ENCODE measurements around the gene PTPRH. TPM values are rescaled to one million over a fixed set of nuclear protein-coding genes. Genes with fewer than 3 reads are reported as not detected.

Gene PTPRH
- polyA plus RNA-seq, 1 donor from 2014 or later: 0.54 TPM

GRCh38 chr19:55246462-55247451 lies 37.5 kb upstream of the PTPRH start:
- H3K9me3 ChIP-seq (ENCODE audit: low read length): no peaks in the 10 kb centered on the region
- no peaks in the 10 kb centered on the region for H4K20me1 ChIP-seq (ENCODE audit: insufficient read depth)
- H2AFZ ChIP-seq (ENCODE audit: low read depth, low read length): no peak overlapping the region
- H3K27me3 ChIP-seq (ENCODE audit: insufficient read depth, low read depth, low read length): no peaks in the 10 kb centered on the region
- no peak overlapping the region for H3K4me3 ChIP-seq (ENCODE audit: low read length)
- no peak overlapping the region for H3K27ac ChIP-seq (ENCODE audit: low read length)
- no peak overlapping the region for H3K9ac ChIP-seq (ENCODE audit: low read length)
- H3K36me3 ChIP-seq (ENCODE audit: insufficient read depth, low read length): no peaks in the 10 kb centered on the region
- no peaks in the 10 kb centered on the region for H3F3A ChIP-seq (ENCODE audit: insufficient read depth, low read length, poor library complexity, severe bottlenecking)
- H3K9me2 ChIP-seq (ENCODE audit: insufficient read depth, low read length): no peaks in the 10 kb centered on the region
- H3K79me2 ChIP-seq (replicated peaks; ENCODE audit: insufficient read depth, low read length): peaks cover 19% of the 10 kb centered on the region
- H3K4me2 ChIP-seq (ENCODE audit: low read length): no peak overlapping the region
- TF ChIP-seq POLR2AphosphoS5 (IDR thresholded peaks at IDR 0.05) (no peak), SMC3 (conservative IDR thresholded peaks at IDR 0.05; ENCODE audit: poor library complexity) (no peak), REST (IDR thresholded peaks at IDR 0.05; ENCODE audit: borderline replicate concordance) (no peak), TAF1 (IDR thresholded peaks at IDR 0.05; ENCODE audit: low read depth) (no peak), RAD21 (conservative IDR thresholded peaks at IDR 0.05) (no peak), MXI1 (conservative IDR thresholded peaks at IDR 0.05; ENCODE audit: poor library complexity, severe bottlenecking) (no peak)

- H3K36me3 ChIP-seq (ENCODE audit: insufficient read depth, low read length): no peaks in the 10 kb centered on the region
- no peak overlapping the region for H3K4me3 ChIP-seq (ENCODE audit: low read length)
- no peak overlapping the region for H3K27ac ChIP-seq (ENCODE audit: low read length)
- H3K9me3 ChIP-seq (ENCODE audit: low read length): no peaks in the 10 kb centered on the region
- H3K79me2 ChIP-seq (replicated peaks; ENCODE audit: insufficient read depth, low read length): peaks cover 7% of the 10 kb centered on the region
- H4K20me1 ChIP-seq (ENCODE audit: insufficient read depth): no peaks in the 10 kb centered on the region
- H3F3A ChIP-seq (ENCODE audit: insufficient read depth, low read length, poor library complexity, severe bottlenecking): no peaks in the 10 kb centered on the region
- H2AFZ ChIP-seq (ENCODE audit: low read depth, low read length): no peak overlapping the region
- TF ChIP-seq EP300 (conservative IDR thresholded peaks at IDR 0.05; ENCODE audit: poor library complexity, severe bottlenecking) (no peak), REST (IDR thresholded peaks at IDR 0.05; ENCODE audit: borderline replicate concordance) (no peak), MXI1 (conservative IDR thresholded peaks at IDR 0.05; ENCODE audit: poor library complexity, severe bottlenecking) (no peak), TAF1 (IDR thresholded peaks at IDR 0.05; ENCODE audit: low read depth) (no peak), RAD21 (conservative IDR thresholded peaks at IDR 0.05) (no peak), POLR2AphosphoS5 (IDR thresholded peaks at IDR 0.05) (no peak), EZH2 (IDR thresholded peaks at IDR 0.05; ENCODE audit: borderline replicate concordance, insufficient read depth, low read length, poor library complexity, severe bottlenecking) (no peak), SMC3 (conservative IDR thresholded peaks at IDR 0.05; ENCODE audit: poor library complexity) (no peak)
- TF ChIP-seq, protein P1, sequence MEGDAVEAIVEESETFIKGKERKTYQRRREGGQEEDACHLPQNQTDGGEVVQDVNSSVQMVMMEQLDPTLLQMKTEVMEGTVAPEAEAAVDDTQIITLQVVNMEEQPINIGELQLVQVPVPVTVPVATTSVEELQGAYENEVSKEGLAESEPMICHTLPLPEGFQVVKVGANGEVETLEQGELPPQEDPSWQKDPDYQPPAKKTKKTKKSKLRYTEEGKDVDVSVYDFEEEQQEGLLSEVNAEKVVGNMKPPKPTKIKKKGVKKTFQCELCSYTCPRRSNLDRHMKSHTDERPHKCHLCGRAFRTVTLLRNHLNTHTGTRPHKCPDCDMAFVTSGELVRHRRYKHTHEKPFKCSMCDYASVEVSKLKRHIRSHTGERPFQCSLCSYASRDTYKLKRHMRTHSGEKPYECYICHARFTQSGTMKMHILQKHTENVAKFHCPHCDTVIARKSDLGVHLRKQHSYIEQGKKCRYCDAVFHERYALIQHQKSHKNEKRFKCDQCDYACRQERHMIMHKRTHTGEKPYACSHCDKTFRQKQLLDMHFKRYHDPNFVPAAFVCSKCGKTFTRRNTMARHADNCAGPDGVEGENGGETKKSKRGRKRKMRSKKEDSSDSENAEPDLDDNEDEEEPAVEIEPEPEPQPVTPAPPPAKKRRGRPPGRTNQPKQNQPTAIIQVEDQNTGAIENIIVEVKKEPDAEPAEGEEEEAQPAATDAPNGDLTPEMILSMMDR (IDR thresholded peaks at IDR 0.05; ENCODE audit: poor library complexity, severe bottlenecking): no peak
- H3K9me2 ChIP-seq (ENCODE audit: insufficient read depth, low read length): no peaks in the 10 kb centered on the region
- no peak overlapping the region for H3K4me2 ChIP-seq (ENCODE audit: low read length)
- no peak overlapping the region for H3K9ac ChIP-seq (ENCODE audit: low read length)
- H3K27me3 ChIP-seq (ENCODE audit: insufficient read depth, low read depth, low read length): no peaks in the 10 kb centered on the region
Observed at GRCh38 chr19:55245236-55245904, 36.1 kb upstream of the PTPRH start.

Data from neural cell (in vitro differentiated cells).